ENCODE results near the gene HORMAD2. TPM values are rescaled to one million over a fixed set of nuclear protein-coding genes. Genes with fewer than 3 reads are reported as not detected.

HORMAD2 gene
- polyA plus RNA-seq, 6 donors from 2014 or later, result not detected

GRCh38 chr22:30219049-30219654, 138.9 kb downstream of the HORMAD2 start:
- Mint-ChIP-seq H3K4me3 (no peak overlapping the region), H3K9me3 (no peaks in the 10 kb centered on the region), H3K36me3 (no peaks in the 10 kb centered on the region), H3K4me1 (peaks cover 20 to 45% (median 22%) of the 10 kb centered on the region in 3 donors), H3K27ac (peak overlapping the region in 1 of 6 donors; percentile 44), H3K27me3 (no peaks in the 10 kb centered on the region)
- DNase-seq (no peak), ATAC-seq (ENCODE audit: low read depth in 2 of 2) (no peak)

GRCh38 chr22:30219668-30220278, 139.5 kb downstream of the HORMAD2 start:
- peaks cover 20 to 51% (median 22%) of the 10 kb centered on the region in 3 donors for H3K4me1 Mint-ChIP-seq
- no peak for DNase-seq
- H3K4me3 Mint-ChIP-seq, result peak overlapping the region in 1 of 8 donors; percentile 23
- ATAC-seq (ENCODE audit: low read depth in 2 of 2), result no peak
- H3K27ac Mint-ChIP-seq, result peak overlapping the region in 4 of 6 donors; percentile 31 to 60 (median 48)
- no peaks in the 10 kb centered on the region for H3K27me3 Mint-ChIP-seq
- H3K36me3 Mint-ChIP-seq, result no peaks in the 10 kb centered on the region
- no peaks in the 10 kb centered on the region for H3K9me3 Mint-ChIP-seq

GRCh38 chr22:30220338-30221012, 140.2 kb downstream of the HORMAD2 start:
- Mint-ChIP-seq H3K9me3 (no peaks in the 10 kb centered on the region), H3K27ac (peak overlapping the region in 5 of 6 donors; percentile 31 to 91 (median 86)), H3K4me1 (peaks cover 20 to 54% (median 22%) of the 10 kb centered on the region in 3 donors), H3K27me3 (peaks cover 0 to 6% (median 0%) of the 10 kb centered on the region in 3 donors), H3K4me3 (peak overlapping the region in 6 of 8 donors; percentile 25 to 80 (median 47)), H3K36me3 (no peaks in the 10 kb centered on the region)
- no peak for DNase-seq
- ATAC-seq (ENCODE audit: low read depth in 2 of 2), result no peak

- no peaks in the 10 kb centered on the region for H3K9me3 Mint-ChIP-seq
- ATAC-seq (ENCODE audit: low read depth in 2 of 2) (peak; percentile 75 to 80), DNase-seq (peak; percentile 33)
- H3K4me3 Mint-ChIP-seq, result peak overlapping the region in 7 of 8 donors; percentile 30 to 80 (median 55)
- H3K27ac Mint-ChIP-seq, result peak overlapping the region; percentile 17 to 91 (median 84)
- peaks cover 20 to 57% (median 22%) of the 10 kb centered on the region in 3 donors for H3K4me1 Mint-ChIP-seq
- H3K27me3 Mint-ChIP-seq, result peaks cover 0 to 6% (median 6%) of the 10 kb centered on the region in 3 donors
- H3K36me3 Mint-ChIP-seq, result no peaks in the 10 kb centered on the region
Observed at GRCh38 chr22:30221121-30221992, 141.1 kb downstream of the HORMAD2 start.

- DNase-seq (no peak), ATAC-seq (ENCODE audit: low read depth in 2 of 2) (no peak)
- H3K9me3 Mint-ChIP-seq, result no peaks in the 10 kb centered on the region
- peak overlapping the region in 1 of 8 donors; percentile 64 for H3K4me3 Mint-ChIP-seq
- peak overlapping the region in 2 of 6 donors; percentile 59 to 73 for H3K27ac Mint-ChIP-seq
- H3K27me3 Mint-ChIP-seq, result peaks cover 0 to 10% (median 6%) of the 10 kb centered on the region in 3 donors
- H3K4me1 Mint-ChIP-seq, result peaks cover 20 to 57% (median 22%) of the 10 kb centered on the region in 3 donors
- no peaks in the 10 kb centered on the region for H3K36me3 Mint-ChIP-seq
Observed at GRCh38 chr22:30222321-30222720, 142.1 kb downstream of the HORMAD2 start.

- ATAC-seq (ENCODE audit: low read depth in 2 of 2), result no peak
- H3K27ac Mint-ChIP-seq, result peak overlapping the region in 1 of 6 donors; percentile 22
- no peaks in the 10 kb centered on the region for H3K9me3 Mint-ChIP-seq
- H3K4me3 Mint-ChIP-seq, result peak overlapping the region in 1 of 8 donors; percentile 5
- no peaks in the 10 kb centered on the region for H3K36me3 Mint-ChIP-seq
- no peak for DNase-seq
- H3K4me1 Mint-ChIP-seq, result peaks cover 20 to 57% (median 22%) of the 10 kb centered on the region in 3 donors
- H3K27me3 Mint-ChIP-seq, result peaks cover 0 to 10% (median 10%) of the 10 kb centered on the region in 3 donors
Observed at GRCh38 chr22:30223303-30223702, 143.0 kb downstream of the HORMAD2 start.

GRCh38 chr22:30224161-30224857, 144.0 kb downstream of the HORMAD2 start:
- DNase-seq (no peak), ATAC-seq (ENCODE audit: low read depth in 2 of 2) (no peak)
- Mint-ChIP-seq H3K36me3 (no peaks in the 10 kb centered on the region), H3K27me3 (peaks cover 0 to 10% (median 10%) of the 10 kb centered on the region in 3 donors), H3K9me3 (no peaks in the 10 kb centered on the region), H3K4me1 (peaks cover 20 to 57% (median 22%) of the 10 kb centered on the region in 3 donors), H3K27ac (peak overlapping the region in 1 of 6 donors; percentile 67), H3K4me3 (no peak overlapping the region)

GRCh38 chr22:30225220-30225927, 145.1 kb downstream of the HORMAD2 start:
- peaks cover 18 to 48% (median 20%) of the 10 kb centered on the region in 3 donors for H3K4me1 Mint-ChIP-seq
- no peaks in the 10 kb centered on the region for H3K9me3 Mint-ChIP-seq
- no peak overlapping the region for H3K4me3 Mint-ChIP-seq
- H3K36me3 Mint-ChIP-seq, result no peaks in the 10 kb centered on the region
- H3K27me3 Mint-ChIP-seq, result peaks cover 0 to 10% (median 10%) of the 10 kb centered on the region in 3 donors
- no peak for DNase-seq
- ATAC-seq (ENCODE audit: low read depth in 2 of 2), result no peak
- peak overlapping the region in 3 of 6 donors; percentile 22 to 81 (median 43) for H3K27ac Mint-ChIP-seq

GRCh38 chr22:30226192-30226832, 146.0 kb downstream of the HORMAD2 start:
- Mint-ChIP-seq H3K27me3 (peaks cover 0 to 10% (median 10%) of the 10 kb centered on the region in 3 donors), H3K4me1 (peaks cover 10 to 39% (median 12%) of the 10 kb centered on the region in 3 donors), H3K36me3 (no peaks in the 10 kb centered on the region), H3K4me3 (no peak overlapping the region), H3K9me3 (no peaks in the 10 kb centered on the region), H3K27ac (peak overlapping the region in 1 of 6 donors; percentile 40)
- DNase-seq (no peak), ATAC-seq (ENCODE audit: low read depth in 2 of 2) (no peak)

Measured in naive B cell (primary cell).